MCF 10A (cell line): ENCODE results near the gene SHLD2. TPM values are rescaled to one million over a fixed set of nuclear protein-coding genes. Genes with fewer than 3 reads are reported as not detected.
"Not testable (repeated sequence)": the region's sequence is repeated elsewhere in the genome, so short reads cannot be mapped to it uniquely, and the experiment has no call there.

ENCODE experiments used
- BruUV-seq: library from RNA; stranded (reverse); fragments of 400-500 nt; replicated peaks from 2 replicates; lab custom pipeline; 2021; lab: Mats Ljungman, UMichigan
- CTCF ChIA-PET: fragments of 300-600 bp; sonication (Branson Sonifier 250); formaldehyde crosslinking; extraction: SDS; loops from one replicate; lab custom pipeline; 2021; ENCODE audit warnings: antibody characterized with exemption, inconsistent platforms; lab: Yijun Ruan, JAX
- POLR2A ChIA-PET: fragments of 300-600, 350-650 bp; sonication (Branson Sonifier 250); formaldehyde crosslinking; extraction: SDS; loops from one replicate; lab custom pipeline; 2020; ENCODE audit warnings: antibody characterized with exemption, inconsistent platforms; lab: Yijun Ruan, JAX
- DNase-seq: peaks from one replicate; pipeline ENCODE4 v3.0.0-alpha.2; 2018; ENCODE audit not compliant: unreplicated experiment
- H3K27ac Mint-ChIP-seq: one replicate; pipeline ENCODE4 v1.8.0; 2022; ENCODE audit warnings: mild to moderate bottlenecking, low read depth, mixed read lengths; ENCODE audit not compliant: unreplicated experiment
- H3K27me3 Mint-ChIP-seq: one replicate; pipeline ENCODE4 v1.8.0; 2022; ENCODE audit warnings: mixed read lengths; ENCODE audit not compliant: insufficient read depth, unreplicated experiment
- H3K36me3 Mint-ChIP-seq: one replicate; pipeline ENCODE4 v1.8.0; 2022; ENCODE audit warnings: mild to moderate bottlenecking, moderate library complexity, mixed read lengths; ENCODE audit not compliant: insufficient read depth, unreplicated experiment
- H3K4me1 Mint-ChIP-seq: one replicate; pipeline ENCODE4 v1.8.0; 2022; ENCODE audit warnings: mixed read lengths; ENCODE audit not compliant: insufficient read depth, unreplicated experiment
- H3K4me3 Mint-ChIP-seq: one replicate; pipeline ENCODE4 v1.8.0; 2022; ENCODE audit warnings: mild to moderate bottlenecking, moderate library complexity, mixed read lengths; ENCODE audit not compliant: unreplicated experiment
- H3K9me3 Mint-ChIP-seq: one replicate; pipeline ENCODE4 v1.8.0; 2022; ENCODE audit warnings: mixed read lengths; ENCODE audit not compliant: unreplicated experiment
- intact Hi-C: fragments of 100-400 bp; cut with micrococcal nuclease; formaldehyde crosslinking; loops from 2 replicates; pipeline ENCODE4 v1.14.1; 2022
- total RNA-seq: library from RNA; stranded (reverse); gene quantifications from 2 replicates; pipeline ENCODE4 v1.2.3, GENCODE V29; 2022

Gene SHLD2
- total RNA-seq, 1 experiment from 2014 or later = 31.8 TPM

GRCh38 chr10:87134440-87134839, 39.4 kb downstream of the SHLD2 start:
- H3K27me3 Mint-ChIP-seq, H3K4me1 Mint-ChIP-seq, CTCF ChIA-PET, BruUV-seq, intact Hi-C loops: not testable (repeated sequence)
- POLR2A ChIA-PET = interaction anchor here (0.9 kb wide), 3 partner anchors 9 to 45 kb away, joined by 3 to 6 read pairs (median 3); no protein-coding TSS in a partner anchor
- Mint-ChIP-seq H3K27ac (peak overlapping the region; percentile 59), H3K4me3 (peak overlapping the region; percentile 31), H3K36me3 (peaks cover 62% of the 10 kb centered on the region), H3K9me3 (peaks cover 12% of the 10 kb centered on the region)
- peak; percentile 25 for DNase-seq

GRCh38 chr10:87137478-87137877, 42.5 kb downstream of the SHLD2 start:
- DNase-seq, H3K4me3 Mint-ChIP-seq, intact Hi-C loops, H3K27me3 Mint-ChIP-seq, BruUV-seq, CTCF ChIA-PET, POLR2A ChIA-PET, H3K27ac Mint-ChIP-seq: not testable (repeated sequence)
- peaks cover 11% of the 10 kb centered on the region for H3K4me1 Mint-ChIP-seq
- peaks cover 12% of the 10 kb centered on the region for H3K9me3 Mint-ChIP-seq
- H3K36me3 Mint-ChIP-seq = peaks cover 52% of the 10 kb centered on the region

GRCh38 chr10:87142230-87143108, 47.5 kb downstream of the SHLD2 start:
- H3K27me3 Mint-ChIP-seq, H3K9me3 Mint-ChIP-seq, intact Hi-C loops, BruUV-seq, CTCF ChIA-PET: not testable (repeated sequence)
- H3K36me3 Mint-ChIP-seq = peaks cover 24% of the 10 kb centered on the region
- peak; percentile 62 for DNase-seq
- H3K27ac Mint-ChIP-seq = peak overlapping the region; percentile 83
- H3K4me3 Mint-ChIP-seq = peak overlapping the region; percentile 66
- POLR2A ChIA-PET = interaction anchor here (1.1 to 2.2 kb wide), 3 partner anchors 8 to 60 kb away, joined by 3 to 8 read pairs (median 6); no protein-coding TSS in a partner anchor
- H3K4me1 Mint-ChIP-seq = peaks cover 16% of the 10 kb centered on the region

GRCh38 chr10:87143109-87143418, 48.1 kb downstream of the SHLD2 start:
- H3K4me3 Mint-ChIP-seq = peak overlapping the region; percentile 66
- H3K4me1 Mint-ChIP-seq = peaks cover 16% of the 10 kb centered on the region
- intact Hi-C loops, H3K27me3 Mint-ChIP-seq, BruUV-seq, DNase-seq, CTCF ChIA-PET, H3K9me3 Mint-ChIP-seq: not testable (repeated sequence)
- POLR2A ChIA-PET = interaction anchor here (0.6 to 2.2 kb wide), 3 partner anchors 8 to 50 kb away, joined by 3 to 8 read pairs (median 6); no protein-coding TSS in a partner anchor
- peak overlapping the region; percentile 83 for H3K27ac Mint-ChIP-seq
- peaks cover 18% of the 10 kb centered on the region for H3K36me3 Mint-ChIP-seq

- H3K27ac Mint-ChIP-seq, CTCF ChIA-PET, intact Hi-C loops, H3K27me3 Mint-ChIP-seq, BruUV-seq, H3K4me3 Mint-ChIP-seq, H3K9me3 Mint-ChIP-seq, DNase-seq, POLR2A ChIA-PET: not testable (repeated sequence)
- peaks cover 16% of the 10 kb centered on the region for H3K4me1 Mint-ChIP-seq
- H3K36me3 Mint-ChIP-seq = peaks cover 10% of the 10 kb centered on the region
Measured at GRCh38 chr10:87145598-87145997, 50.6 kb downstream of the SHLD2 start.

GRCh38 chr10:87149020-87149609, 54.1 kb downstream of the SHLD2 start:
- DNase-seq, H3K27ac Mint-ChIP-seq, intact Hi-C loops, H3K4me3 Mint-ChIP-seq, H3K27me3 Mint-ChIP-seq, H3K9me3 Mint-ChIP-seq, H3K4me1 Mint-ChIP-seq, BruUV-seq: not testable (repeated sequence)
- peaks cover 17% of the 10 kb centered on the region for H3K36me3 Mint-ChIP-seq
- ChIA-PET CTCF (interaction anchor here (1.2 kb wide), 1 partner anchor 64 kb away, joined by 3 read pairs; no protein-coding TSS in a partner anchor), POLR2A (interaction anchor here (0.9 to 1.1 kb wide), 2 partner anchors 34 to 56 kb away, joined by 3 read pairs; no protein-coding TSS in a partner anchor)

GRCh38 chr10:87151516-87151915, 56.5 kb downstream of the SHLD2 start:
- H3K4me1 Mint-ChIP-seq = peaks cover 10% of the 10 kb centered on the region
- H3K9me3 Mint-ChIP-seq, POLR2A ChIA-PET, intact Hi-C loops, H3K27ac Mint-ChIP-seq, H3K4me3 Mint-ChIP-seq, DNase-seq, BruUV-seq, H3K27me3 Mint-ChIP-seq: not testable (repeated sequence)
- peaks cover 14% of the 10 kb centered on the region for H3K36me3 Mint-ChIP-seq
- CTCF ChIA-PET = interaction anchor here (1.4 kb wide), 1 partner anchor 212 kb away, joined by 5 read pairs; no protein-coding TSS in a partner anchor

- Mint-ChIP-seq H3K4me1 (peaks cover 22% of the 10 kb centered on the region), H3K36me3 (peaks cover 24% of the 10 kb centered on the region), H3K27ac (peak overlapping the region; percentile 55)
- H3K4me3 Mint-ChIP-seq, H3K9me3 Mint-ChIP-seq, CTCF ChIA-PET, intact Hi-C loops, H3K27me3 Mint-ChIP-seq, BruUV-seq, DNase-seq, POLR2A ChIA-PET: not testable (repeated sequence)
Measured at GRCh38 chr10:87156841-87157240, 61.8 kb downstream of the SHLD2 start.
